ENCODE measurements around the gene PPP2R2B. TPM values are rescaled to one million over a fixed set of nuclear protein-coding genes. Genes with fewer than 3 reads are reported as not detected.

The PPP2R2B gene
- total RNA-seq, 4 donors from 2014 or later: 9.4 to 29.4 (median 20.7) TPM

DNA sequence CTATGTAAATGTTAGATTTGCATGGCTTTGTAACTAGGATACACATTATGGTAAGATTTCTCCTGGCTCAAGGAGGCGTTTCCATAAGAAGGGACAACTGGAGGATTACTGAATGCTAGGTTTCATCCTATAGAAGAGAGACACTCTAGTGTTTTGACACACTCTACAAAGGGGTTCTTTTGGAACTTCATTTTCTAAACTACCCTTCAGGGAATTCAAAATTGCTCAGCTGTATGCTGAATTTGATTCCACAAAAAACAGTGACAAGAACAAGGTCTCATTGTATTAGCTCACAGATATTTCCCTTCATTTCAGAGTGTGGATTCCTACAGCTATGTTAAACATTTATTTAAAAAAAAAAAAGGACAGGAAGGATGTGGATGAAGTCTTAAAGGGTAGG lies 151.7 kb downstream of the PPP2R2B start:
- TF ChIP-seq, protein P1, sequence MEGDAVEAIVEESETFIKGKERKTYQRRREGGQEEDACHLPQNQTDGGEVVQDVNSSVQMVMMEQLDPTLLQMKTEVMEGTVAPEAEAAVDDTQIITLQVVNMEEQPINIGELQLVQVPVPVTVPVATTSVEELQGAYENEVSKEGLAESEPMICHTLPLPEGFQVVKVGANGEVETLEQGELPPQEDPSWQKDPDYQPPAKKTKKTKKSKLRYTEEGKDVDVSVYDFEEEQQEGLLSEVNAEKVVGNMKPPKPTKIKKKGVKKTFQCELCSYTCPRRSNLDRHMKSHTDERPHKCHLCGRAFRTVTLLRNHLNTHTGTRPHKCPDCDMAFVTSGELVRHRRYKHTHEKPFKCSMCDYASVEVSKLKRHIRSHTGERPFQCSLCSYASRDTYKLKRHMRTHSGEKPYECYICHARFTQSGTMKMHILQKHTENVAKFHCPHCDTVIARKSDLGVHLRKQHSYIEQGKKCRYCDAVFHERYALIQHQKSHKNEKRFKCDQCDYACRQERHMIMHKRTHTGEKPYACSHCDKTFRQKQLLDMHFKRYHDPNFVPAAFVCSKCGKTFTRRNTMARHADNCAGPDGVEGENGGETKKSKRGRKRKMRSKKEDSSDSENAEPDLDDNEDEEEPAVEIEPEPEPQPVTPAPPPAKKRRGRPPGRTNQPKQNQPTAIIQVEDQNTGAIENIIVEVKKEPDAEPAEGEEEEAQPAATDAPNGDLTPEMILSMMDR (IDR thresholded peaks at IDR 0.05): no peak
- no peak for TF ChIP-seq EP300 (IDR thresholded peaks at IDR 0.05)
- no peak for TF ChIP-seq POLR2A (IDR thresholded peaks at IDR 0.05)
- peaks cover 0 to 18% (median 0%) of the 10 kb centered on the region in 4 donors for H3K4me1 ChIP-seq
- peak overlapping the region in 1 of 4 donors; percentile 5 for H3K27ac ChIP-seq
- no peak for DNase-seq (ENCODE audit: low spot score in 2 of 2)
- 43 to 50% methylated on average over 1 of the region's 1 CpG for WGBS, 2 donors
- H3K27me3 ChIP-seq: no peaks in the 10 kb centered on the region
- H3K36me3 ChIP-seq: peaks cover 0 to 5% (median 0%) of the 10 kb centered on the region in 3 donors
- H3K9me3 ChIP-seq: peaks cover 0 to 17% (median 4%) of the 10 kb centered on the region in 4 donors
- no peak overlapping the region for H3K4me3 ChIP-seq

DNA sequence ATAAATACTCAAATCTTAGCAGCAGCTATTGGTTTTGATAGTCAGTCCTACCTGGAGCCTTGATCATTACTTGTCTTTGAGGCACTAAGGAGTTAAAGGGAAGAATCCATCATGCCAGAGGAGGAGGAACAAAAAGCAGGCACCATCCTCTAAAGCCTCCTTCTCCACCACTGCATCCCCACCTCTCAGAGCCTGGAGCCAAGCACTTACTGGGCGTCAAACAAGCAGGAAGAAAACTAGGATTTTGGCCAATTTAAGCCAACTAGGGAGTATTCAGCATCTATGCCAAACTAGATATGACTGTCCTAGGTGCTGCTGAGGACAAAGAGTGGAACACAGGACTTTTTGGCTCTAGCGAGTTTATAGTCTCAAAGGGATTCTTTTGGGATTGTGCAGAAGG lies 152.5 kb downstream of the PPP2R2B start:
- H3K27ac ChIP-seq: no peak overlapping the region
- peaks cover 0 to 17% (median 4%) of the 10 kb centered on the region in 4 donors for H3K9me3 ChIP-seq
- H3K4me1 ChIP-seq: peaks cover 0 to 13% (median 0%) of the 10 kb centered on the region in 4 donors
- H3K4me3 ChIP-seq: no peak overlapping the region
- peaks cover 0 to 5% (median 0%) of the 10 kb centered on the region in 3 donors for H3K36me3 ChIP-seq
- TF ChIP-seq, protein P1 (IDR thresholded peaks at IDR 0.05): no peak
- no peak for TF ChIP-seq EP300 (IDR thresholded peaks at IDR 0.05)
- TF ChIP-seq POLR2A (IDR thresholded peaks at IDR 0.05): no peak
- 48 to 49% methylated on average over 2 of the region's 2 CpGs for WGBS, 2 donors
- DNase-seq (ENCODE audit: low spot score in 2 of 2): no peak
- H3K27me3 ChIP-seq: no peaks in the 10 kb centered on the region

DNA sequence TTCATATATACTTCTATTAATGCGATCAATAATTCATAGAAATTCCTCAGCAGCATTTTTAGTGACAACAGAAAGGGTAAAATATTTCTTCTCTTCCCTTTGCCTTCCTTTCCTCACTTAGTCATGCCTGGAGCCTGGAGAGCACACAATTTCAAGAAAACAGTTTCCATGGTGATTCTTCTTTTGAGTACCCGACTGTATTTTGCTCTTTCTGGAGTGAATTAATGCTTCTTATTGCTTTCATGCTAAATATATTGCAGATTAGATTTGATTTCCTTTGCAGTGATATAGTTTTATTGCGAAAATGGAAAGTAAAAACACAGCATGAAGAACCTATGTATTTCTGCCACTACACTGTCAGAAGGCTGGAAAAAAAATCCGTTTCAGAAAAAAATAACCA lies 153.5 kb downstream of the PPP2R2B start:
- Histone ChIP-seq H3K4me3 (no peak overlapping the region), H3K9me3 (peaks cover 0 to 17% (median 4%) of the 10 kb centered on the region in 4 donors), H3K36me3 (peaks cover 0 to 5% (median 0%) of the 10 kb centered on the region in 3 donors), H3K27ac (no peak overlapping the region), H3K4me1 (peaks cover 0 to 13% (median 0%) of the 10 kb centered on the region in 4 donors), H3K27me3 (no peaks in the 10 kb centered on the region)
- TF ChIP-seq POLR2A (IDR thresholded peaks at IDR 0.05) (no peak), EP300 (IDR thresholded peaks at IDR 0.05) (no peak)
- TF ChIP-seq, protein P1 (IDR thresholded peaks at IDR 0.05): no peak
- WGBS, 2 donors: 64 to 72% methylated on average over 4 of the region's 4 CpGs
- DNase-seq (ENCODE audit: low spot score in 2 of 2): no peak

DNA sequence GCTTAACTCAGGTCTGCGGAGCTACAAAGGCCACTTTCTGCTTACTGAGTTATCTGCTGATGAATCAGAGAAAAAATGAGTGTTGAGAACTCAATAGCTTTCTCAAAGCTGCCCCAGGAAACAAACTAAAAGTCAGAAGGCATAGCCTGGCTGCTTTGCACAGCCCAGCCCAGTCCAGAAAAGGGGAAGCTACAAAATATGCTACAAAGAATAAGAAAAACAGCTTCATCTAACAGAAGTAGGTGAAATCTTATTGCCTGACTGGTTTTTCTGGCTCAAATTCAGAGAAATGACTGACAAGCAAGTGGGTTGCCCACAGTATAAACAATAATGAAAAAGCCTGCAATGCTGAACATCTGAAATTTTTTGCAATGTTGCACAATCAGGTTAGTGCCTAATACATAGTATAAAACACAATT lies 156.2 kb downstream of the PPP2R2B start:
- Histone ChIP-seq H3K36me3 (no peaks in the 10 kb centered on the region), H3K27me3 (no peaks in the 10 kb centered on the region), H3K27ac (peak overlapping the region in 1 of 4 donors; percentile 38), H3K4me1 (peaks cover 0 to 22% (median 0%) of the 10 kb centered on the region in 4 donors), H3K9me3 (no peaks in the 10 kb centered on the region), H3K4me3 (no peak overlapping the region)
- DNase-seq (ENCODE audit: low spot score in 2 of 2): no peak
- TF ChIP-seq EP300 (IDR thresholded peaks at IDR 0.05) (no peak), POLR2A (IDR thresholded peaks at IDR 0.05) (no peak)
- TF ChIP-seq, protein P1 (IDR thresholded peaks at IDR 0.05): no peak
- 43 to 57% methylated on average over 1 of the region's 1 CpG for WGBS, 2 donors

DNA sequence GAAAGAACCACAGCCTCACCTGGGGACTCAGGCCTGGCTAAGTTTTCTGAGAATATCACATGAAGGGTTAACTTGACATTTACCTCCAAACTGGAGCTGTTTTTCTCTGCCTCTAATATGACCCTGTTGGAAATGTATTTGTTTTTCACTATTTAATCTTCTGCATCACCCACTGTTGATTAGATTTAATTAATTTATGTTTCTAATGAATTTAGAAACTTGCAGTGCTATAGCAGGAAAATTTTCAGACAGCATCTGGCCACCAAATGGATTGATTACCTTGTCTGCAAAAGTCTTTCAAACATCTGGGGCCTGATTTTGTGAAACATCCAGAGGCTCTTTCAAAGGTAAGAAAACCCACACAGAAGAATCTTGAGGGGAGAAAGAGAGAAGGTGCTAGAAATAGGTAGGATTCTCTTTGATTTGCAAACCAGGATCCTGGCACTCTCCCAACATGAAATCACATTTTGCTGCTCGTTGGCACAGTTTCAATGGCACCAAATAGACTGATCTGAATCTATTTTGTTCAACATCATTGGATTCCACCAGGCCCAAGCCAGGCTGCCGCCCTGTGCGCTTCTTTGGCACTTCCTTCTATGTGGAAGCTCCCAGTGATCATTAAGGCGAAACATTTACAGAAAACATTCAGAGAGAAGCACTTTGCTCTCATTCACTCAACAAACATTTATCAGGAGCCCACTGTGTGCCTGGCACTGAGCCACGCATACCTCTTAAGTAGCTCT lies 157.3 kb downstream of the PPP2R2B start:
- TF ChIP-seq POLR2A (IDR thresholded peaks at IDR 0.05) (no peak), EP300 (IDR thresholded peaks at IDR 0.05) (no peak)
- TF ChIP-seq, protein P1 (IDR thresholded peaks at IDR 0.05): no peak
- no peak for DNase-seq (ENCODE audit: low spot score in 2 of 2)
- H3K4me3 ChIP-seq: no peak overlapping the region
- no peaks in the 10 kb centered on the region for H3K9me3 ChIP-seq
- no peak overlapping the region for H3K27ac ChIP-seq
- WGBS, 2 donors: 80 to 86% methylated on average over 5 of the region's 5 CpGs
- peaks cover 0 to 22% (median 0%) of the 10 kb centered on the region in 4 donors for H3K4me1 ChIP-seq
- no peaks in the 10 kb centered on the region for H3K27me3 ChIP-seq
- H3K36me3 ChIP-seq: no peaks in the 10 kb centered on the region
